CD4-positive, alpha-beta T cell treated with Interleukin-12 subunit alpha and Interleukin-12 subunit beta, for 1 hour (primary cell): ENCODE results near the gene NKIRAS2.

Source experiments
- DNase-seq: peaks from one replicate; pipeline ENCODE4 v3.0.0-alpha.2; 2020

The NKIRAS2 gene

DNA sequence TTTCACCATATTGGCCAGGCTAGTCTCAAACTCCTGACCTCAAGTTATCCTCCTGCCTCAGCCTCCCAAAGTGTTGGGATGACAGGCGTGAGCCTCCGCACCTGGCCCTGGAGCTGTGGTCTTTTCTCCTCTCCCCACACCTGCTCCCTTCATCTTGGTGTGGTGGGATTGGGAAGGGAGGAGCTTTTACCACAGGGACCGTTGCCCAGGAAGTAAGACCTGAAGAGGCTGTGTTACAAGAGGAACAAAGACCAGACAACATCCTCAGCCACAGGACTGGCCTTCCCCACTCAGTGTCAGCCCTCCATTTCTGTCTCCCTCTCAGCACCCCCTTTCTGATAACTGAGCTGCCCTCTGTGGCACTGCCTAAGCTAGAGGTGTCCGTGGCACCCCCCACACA is 39.9 kb downstream of the NKIRAS2 start:
- DNase-seq = no peak

DNA sequence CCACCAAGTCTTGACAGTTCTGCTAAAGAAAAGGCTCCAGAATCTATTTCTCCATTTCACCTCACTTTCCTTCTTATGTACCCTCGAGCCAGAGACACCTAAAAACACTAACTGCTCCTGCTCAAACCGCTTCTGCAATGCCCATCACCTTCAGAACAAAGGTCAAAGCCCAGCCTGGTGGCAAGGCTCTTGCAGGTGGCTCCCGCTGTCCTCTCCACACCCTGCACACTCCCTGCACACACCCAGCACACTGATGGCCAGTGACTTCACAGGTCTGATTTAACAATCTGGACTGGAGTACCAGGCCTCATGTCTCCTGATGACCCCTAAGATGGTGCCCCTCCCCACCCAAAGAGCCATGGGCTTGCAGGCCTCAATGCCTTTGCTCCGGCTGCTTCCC is 40.3 kb downstream of the NKIRAS2 start:
- DNase-seq = no peak

DNA sequence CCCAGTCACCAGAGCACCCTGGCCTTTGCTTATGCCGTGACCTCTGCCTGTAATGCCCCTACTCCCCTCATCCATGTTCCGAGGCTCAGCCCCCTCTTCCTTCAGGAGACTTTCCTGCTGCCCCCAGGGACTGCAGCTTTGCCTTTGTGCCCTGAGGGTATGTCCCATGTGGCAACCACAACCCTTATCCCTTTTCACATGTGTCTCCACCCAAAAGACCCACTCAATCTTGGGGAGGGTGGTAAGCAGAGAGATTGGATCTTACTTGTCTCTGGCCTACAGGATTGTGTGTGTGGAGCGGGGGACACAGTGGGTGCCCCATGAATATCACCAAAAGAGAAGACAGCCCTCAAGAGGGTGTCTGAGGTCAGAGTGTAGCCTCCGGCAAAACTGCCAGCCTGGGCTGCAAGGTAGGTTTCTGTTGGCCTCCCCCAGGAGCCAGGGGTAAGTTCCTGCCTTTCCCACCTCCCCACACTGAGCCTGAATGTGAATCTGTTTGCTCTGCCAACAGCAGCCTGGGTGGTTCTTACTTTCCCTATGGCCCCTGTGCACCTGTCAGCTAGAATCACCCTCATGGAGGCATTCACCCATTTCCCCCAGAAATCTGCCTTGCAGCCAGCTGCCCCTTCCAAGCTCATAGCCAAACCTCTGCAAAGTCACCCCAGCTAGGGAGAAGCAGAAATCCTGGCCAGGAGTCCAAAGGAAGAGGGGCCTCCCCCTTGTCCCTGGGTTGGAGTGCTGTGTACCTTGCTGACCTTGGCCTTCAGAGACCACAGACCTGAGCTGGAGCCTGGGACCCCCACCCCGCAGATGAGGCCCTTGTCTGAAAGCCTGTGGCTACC is 42.0 kb downstream of the NKIRAS2 start:
- no peak for DNase-seq

DNA sequence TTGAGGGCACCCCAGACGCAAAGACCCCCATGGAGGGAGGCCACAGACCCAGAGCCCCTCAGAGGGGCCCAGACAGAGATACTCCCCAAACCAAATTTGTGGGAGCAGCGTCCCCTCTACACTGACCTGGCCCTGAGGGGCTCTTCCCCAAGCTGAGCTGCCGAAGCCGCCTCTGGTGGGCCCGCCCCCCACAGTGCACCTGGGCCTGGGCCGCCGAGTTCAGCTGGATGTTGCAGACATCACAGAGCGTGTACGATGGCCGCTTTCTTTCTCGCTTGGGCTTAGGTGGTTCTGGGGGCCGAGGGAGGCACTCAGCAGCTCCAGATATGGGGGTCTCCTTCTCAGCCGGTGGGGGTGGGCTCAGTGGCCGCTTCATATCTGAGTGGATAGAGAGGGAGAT is 42.8 kb downstream of the NKIRAS2 start:
- DNase-seq = no peak

DNA sequence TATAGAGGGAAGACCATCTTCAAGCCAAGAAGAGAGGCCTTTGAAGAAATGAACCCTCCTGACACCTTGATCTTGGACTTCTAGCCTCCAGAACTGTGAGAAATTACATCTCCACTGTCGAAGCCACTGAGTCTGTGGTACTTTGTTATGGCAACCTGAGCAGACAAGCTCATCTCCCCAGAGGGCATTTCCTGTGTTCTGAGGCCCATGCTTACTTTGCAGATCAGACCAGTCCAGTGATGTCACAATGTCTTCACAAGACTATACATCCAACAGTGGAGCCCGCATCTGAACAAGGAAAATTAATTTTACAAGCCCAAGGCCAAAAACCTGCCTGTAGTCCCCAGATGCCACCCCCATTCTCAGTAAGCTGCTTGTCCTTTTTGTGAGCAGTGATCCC is 45.3 kb downstream of the NKIRAS2 start:
- DNase-seq = no peak

DNA sequence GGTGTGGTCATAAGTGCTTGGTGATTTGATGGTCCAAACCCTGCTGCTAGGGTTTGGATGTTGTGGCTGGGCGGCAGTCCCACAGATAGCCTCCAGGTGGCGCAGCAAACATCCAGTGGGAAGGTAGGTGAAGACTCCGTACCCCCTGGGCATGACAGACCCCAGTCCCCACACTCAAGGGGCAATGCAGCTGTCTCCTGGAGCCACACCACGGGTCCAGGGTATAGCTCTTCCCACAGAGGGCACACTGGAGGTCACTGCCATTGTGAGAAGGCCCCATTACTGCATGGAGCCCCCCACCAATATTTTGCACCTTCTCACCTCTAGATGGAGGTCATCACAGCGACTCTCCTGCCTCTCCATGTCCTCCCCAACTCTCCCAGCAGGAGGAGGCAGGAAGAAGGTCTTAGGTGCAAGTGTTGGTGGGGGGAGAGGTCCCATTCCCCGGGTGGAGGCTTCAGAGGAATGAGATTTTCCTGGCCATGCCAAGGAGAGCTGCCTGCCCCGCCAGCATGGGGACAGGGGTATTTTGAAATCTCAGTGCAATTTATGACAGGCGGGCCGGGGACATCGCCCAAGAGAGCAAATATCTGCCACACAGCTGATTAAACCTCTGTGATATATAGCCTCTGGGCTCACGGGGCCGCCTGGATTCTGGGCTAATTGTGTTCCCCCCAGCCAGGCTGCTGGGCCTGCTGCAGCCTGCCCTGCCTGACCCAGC is 47.6 kb downstream of the NKIRAS2 start:
- peak; percentile 74 for DNase-seq

DNA sequence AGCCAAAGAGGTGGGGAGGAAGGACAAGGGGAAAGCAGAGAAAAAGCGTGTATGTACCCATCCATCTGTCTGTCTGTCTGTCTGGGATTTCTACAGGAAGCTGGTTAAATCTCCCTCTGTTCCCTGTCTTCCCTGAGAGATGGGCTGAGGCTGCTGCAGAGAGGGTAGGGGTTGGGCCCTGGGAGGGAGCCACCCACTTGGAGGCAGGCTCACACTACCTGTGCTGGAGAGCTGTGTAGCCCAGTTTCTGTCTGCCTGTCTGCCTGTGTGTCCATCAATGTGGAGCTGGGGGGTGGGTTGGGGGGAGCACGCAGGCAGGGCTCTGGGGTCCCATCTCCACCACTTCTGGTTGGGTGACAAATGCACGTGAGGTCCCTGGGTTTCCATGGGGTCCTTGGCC is 49.1 kb downstream of the NKIRAS2 start:
- no peak for DNase-seq

DNA sequence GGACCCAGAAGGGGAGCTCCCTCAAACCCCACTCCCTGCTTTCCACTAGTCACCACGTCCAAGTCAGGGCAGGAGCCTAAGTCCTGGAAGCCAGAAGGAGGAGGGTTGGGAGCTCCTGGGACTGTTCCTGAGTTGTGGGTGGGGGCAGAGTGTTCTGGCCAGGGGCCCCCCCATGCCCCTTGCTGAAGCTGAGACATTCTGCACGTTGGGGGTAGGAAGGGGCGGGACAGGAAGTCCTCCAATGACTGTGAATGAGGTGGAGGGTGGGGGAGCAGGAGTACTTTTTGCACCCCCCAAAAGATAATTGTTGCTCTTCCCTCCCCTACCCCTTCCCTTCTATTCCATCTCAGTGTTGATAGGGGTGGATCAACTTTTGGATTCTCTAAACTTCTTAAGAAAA is 51.9 kb downstream of the NKIRAS2 start:
- no peak for DNase-seq

DNA sequence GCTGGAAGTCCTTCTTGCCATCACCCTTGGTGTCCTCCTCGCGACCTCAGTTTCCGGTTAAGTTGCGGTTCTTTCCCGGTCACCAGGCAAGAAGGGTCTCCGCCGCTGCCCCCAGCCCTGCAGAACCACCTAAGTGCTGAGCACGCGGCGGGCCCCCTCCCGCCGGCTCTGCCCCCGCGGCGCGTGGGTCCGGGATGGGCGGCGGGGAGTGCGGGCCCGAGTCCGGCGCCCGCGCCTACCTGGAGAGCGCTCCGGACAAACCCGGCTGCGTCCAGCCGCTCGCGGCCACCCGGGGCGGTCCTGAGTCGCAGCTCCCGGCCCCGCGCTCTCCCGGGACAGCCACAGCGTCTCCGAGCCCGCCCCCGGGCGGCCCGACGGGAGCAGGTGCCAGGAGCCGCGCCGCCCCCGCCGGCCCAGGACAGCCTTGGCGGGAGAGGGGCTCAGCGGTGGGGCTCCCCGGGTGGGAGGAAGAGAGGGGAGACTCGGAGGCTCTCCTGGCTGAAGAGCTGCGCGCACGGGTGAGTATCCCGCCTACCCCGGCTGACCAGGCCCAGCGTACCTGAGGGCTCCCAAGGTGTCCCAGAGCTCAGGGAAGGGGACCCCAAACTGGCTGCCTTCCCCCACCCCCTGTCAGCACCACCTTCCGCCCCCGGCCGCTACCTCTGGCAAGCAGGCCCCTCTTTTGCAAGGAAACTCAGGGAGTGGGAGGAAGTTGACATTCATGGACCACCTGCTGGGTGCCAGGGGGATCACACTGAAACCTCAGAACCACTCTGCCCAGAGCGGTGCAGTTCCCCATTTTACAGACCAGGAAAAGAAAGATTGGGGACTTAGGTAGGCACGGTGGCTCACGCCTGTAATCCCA is 52.7 kb downstream of the NKIRAS2 start:
- DNase-seq = no peak
